GM10266 (cell line): ENCODE results near the gene TOMM7.
"Not testable (repeated sequence)": the region's sequence is repeated elsewhere in the genome, so short reads cannot be mapped to it uniquely, and the experiment has no call there.

ENCODE experiments used
- DNase-seq: peaks from one replicate; pipeline ENCODE4 v3.0.0; 2012; ENCODE audit errors: extremely low spot score
- TF ChIP-seq, protein P1 (sequence below): IDR thresholded peaks from 2 replicates; pipeline ENCODE4 v1.5.1; 2012; ENCODE audit warnings: mild to moderate bottlenecking, low read depth; ENCODE audit not compliant: control insufficient read depth, insufficient read depth; ENCODE audit errors: missing control alignments

TOMM7 gene

DNA sequence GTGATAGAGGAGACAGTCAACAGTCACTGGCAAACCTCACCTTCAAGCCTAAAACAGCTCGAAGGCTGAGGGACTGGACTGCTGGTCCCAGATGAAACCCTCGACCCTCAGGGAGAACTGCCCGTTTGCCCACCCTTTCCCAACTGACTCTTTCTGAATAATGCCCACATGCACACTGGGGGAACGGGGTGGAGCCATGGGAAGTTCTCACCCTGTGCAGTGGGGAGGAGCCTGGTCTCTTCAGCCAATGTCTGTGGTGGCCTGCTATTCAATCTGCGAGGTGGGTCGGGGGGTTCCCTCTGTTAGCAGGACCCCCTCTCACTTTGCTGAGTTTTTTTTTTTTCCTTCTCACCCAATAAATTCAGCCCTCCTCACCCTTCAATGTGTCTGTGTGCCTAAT is 14.5 kb downstream of the TOMM7 start:
- no peak for DNase-seq
- TF ChIP-seq, protein P1, sequence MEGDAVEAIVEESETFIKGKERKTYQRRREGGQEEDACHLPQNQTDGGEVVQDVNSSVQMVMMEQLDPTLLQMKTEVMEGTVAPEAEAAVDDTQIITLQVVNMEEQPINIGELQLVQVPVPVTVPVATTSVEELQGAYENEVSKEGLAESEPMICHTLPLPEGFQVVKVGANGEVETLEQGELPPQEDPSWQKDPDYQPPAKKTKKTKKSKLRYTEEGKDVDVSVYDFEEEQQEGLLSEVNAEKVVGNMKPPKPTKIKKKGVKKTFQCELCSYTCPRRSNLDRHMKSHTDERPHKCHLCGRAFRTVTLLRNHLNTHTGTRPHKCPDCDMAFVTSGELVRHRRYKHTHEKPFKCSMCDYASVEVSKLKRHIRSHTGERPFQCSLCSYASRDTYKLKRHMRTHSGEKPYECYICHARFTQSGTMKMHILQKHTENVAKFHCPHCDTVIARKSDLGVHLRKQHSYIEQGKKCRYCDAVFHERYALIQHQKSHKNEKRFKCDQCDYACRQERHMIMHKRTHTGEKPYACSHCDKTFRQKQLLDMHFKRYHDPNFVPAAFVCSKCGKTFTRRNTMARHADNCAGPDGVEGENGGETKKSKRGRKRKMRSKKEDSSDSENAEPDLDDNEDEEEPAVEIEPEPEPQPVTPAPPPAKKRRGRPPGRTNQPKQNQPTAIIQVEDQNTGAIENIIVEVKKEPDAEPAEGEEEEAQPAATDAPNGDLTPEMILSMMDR: no peak

DNA sequence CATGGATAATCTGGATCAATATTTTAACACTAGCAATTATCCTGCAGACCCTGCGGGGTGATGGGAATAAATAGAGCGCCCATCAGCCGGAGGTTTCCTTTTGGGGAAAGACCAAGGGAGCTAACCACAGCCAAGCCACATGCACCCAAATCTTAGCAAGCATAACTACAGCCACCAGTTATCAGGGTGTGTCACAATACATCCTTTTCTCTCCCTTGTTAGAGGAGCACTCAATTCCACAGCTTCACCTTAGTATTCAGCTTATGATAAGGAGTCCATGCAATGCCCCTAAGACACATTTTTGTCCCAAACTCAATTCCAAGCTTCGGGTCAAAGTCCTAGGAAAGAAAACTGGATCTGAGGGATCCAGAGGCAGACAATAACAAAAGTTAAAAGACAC is 15.9 kb downstream of the TOMM7 start:
- TF ChIP-seq, protein P1: no peak
- DNase-seq: no peak

DNA sequence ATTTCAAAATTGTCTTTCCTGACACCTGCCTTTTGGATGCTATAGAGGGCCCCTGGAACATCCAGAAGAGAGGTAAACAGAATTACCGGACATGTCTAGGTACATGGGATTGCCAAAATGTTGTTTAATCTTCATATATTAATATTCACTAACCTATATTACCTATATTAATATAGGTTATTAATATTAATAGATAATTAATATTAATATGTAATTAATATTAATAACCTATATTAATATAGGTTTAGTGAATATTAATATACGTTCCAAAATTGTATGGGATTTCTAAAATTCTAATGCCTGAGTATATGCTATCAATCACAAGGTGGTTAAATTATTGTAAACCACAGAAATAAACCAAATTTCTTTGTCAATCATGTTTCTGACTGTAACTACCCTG is 17.4 kb downstream of the TOMM7 start:
- TF ChIP-seq, protein P1: no peak
- DNase-seq: no peak

DNA sequence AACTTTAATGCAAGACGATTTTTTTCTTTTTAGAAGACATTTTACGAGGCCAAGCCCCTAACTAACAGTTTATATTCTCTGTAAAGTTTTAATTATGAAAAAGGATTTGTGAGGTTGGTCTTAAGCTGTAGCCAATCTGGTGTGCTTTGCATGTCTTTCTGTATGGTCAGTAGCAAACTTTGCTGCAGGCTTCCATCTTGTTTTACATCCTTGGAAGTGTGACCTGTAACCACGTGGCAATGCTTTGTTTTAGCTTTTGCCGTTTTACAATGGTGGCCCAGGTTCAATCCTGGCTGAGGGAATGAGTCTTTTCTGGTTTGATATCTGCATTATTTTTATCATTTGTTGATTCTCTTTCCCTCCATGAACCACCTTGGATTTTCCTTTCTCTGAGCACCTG is 19.8 kb downstream of the TOMM7 start:
- DNase-seq: not testable (repeated sequence)

DNA sequence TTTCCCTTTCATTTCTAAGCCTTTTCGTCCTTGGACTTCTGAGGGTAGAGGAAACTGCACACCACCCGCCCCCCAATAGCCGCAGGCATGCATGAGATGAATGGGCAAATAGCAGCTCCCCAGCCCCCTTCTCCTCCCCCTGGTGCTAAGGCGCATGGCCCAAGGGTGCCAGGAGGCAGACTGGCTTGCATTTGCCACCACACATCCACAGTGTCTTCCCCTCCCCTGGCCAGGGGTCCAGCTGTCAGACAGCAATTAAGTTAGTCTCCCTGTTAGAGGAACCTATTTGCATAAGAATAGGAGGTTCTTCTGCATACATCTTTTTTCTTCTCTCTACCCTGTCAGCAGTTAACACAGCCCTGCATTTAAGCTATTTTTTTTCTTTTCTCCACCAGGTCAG is 20.2 kb downstream of the TOMM7 start:
- DNase-seq: no peak
- TF ChIP-seq, protein P1: no peak

DNA sequence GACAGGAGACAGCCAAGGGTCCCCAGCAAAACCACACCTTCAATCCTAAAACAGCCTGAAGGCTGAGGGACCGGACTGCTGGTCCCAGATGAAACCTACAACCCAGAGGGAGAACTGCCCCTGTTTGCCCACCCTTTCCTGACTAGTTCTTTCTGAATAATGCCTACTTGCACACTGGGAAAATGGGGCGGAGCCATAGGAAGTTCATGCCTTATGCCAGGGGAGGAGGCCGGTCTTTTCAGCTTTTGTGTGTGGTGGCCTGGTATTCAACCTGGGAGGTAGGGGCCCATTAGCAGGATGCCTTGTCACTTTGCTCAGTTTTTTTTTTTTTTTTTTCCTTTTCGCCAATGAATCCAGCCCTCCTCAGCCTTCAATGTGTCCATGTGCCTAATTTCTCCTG is 20.7 kb downstream of the TOMM7 start:
- TF ChIP-seq, protein P1: no peak
- DNase-seq: no peak

DNA sequence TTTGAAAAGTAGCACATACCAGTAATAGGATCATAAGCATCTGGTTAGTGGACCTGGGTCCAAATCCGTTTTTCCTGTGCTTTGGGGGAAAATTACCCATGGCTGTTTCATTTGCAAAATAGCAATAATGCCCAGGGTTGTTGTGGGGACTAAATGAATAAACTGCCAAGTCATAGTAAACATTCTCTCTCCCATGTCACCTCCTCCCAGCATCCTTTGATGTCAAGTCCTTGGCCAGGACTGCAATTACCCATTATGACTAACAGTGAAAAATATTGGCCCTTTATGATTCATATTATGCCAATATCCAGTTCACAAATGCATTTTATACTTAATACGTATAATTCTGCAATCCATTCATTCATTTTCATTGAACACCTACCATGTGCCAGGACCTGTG is 23.0 kb downstream of the TOMM7 start:
- TF ChIP-seq, protein P1: no peak
- no peak for DNase-seq
